ENCODE measurements around the gene ZNF831.

DNA sequence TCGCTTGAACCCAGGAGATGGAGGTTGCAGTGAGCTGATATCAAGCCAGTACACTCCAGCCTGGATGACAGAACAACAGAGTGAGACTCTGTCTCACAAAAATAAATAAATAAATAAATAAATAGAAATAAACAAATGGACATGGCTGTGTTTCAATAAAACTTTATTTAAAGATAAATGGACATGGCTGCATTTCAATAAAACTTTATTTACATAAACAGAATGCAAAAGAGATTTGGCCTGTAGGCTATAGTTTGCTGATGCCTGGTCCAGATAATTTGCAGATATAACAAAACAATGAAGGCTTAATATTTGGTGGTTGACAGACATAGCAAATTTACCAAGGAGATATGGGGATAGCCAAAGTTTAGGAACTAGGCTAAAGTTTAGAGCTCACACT lies 66.8 kb downstream of the ZNF831 start:
- TF ChIP-seq, protein P1, sequence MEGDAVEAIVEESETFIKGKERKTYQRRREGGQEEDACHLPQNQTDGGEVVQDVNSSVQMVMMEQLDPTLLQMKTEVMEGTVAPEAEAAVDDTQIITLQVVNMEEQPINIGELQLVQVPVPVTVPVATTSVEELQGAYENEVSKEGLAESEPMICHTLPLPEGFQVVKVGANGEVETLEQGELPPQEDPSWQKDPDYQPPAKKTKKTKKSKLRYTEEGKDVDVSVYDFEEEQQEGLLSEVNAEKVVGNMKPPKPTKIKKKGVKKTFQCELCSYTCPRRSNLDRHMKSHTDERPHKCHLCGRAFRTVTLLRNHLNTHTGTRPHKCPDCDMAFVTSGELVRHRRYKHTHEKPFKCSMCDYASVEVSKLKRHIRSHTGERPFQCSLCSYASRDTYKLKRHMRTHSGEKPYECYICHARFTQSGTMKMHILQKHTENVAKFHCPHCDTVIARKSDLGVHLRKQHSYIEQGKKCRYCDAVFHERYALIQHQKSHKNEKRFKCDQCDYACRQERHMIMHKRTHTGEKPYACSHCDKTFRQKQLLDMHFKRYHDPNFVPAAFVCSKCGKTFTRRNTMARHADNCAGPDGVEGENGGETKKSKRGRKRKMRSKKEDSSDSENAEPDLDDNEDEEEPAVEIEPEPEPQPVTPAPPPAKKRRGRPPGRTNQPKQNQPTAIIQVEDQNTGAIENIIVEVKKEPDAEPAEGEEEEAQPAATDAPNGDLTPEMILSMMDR (IDR thresholded peaks at IDR 0.05 in 4 of 5, conservative IDR thresholded peaks at IDR 0.05 in 1 of 5): no peak
- no peak for TF ChIP-seq POLR2A (IDR thresholded peaks at IDR 0.05)
